Epithelial cell of esophagus (primary cell): ENCODE data around the gene IPCEF1.

Experiments
- DNase-seq: peaks from one replicate; pipeline ENCODE4 v3.0.0; 2010; ENCODE audit warnings: low read depth
- H3K4me3 ChIP-seq: 2 replicates; pipeline ENCODE4 v1.5.1; 2011; ENCODE audit warnings: mild to moderate bottlenecking, low read length, control low read depth
- CTCF ChIP-seq: IDR thresholded peaks from 2 replicates; pipeline ENCODE4 v1.5.1; 2011; ENCODE audit warnings: low read depth, mild to moderate bottlenecking, low read length, control low read depth, inconsistent platforms; ENCODE audit not compliant: insufficient read depth; ENCODE audit errors: missing control alignments

The IPCEF1 gene

GRCh38 chr6:154257067-154257466, 99.5 kb downstream of the IPCEF1 start:
- TF ChIP-seq CTCF: no peak
- no peak for DNase-seq
- no peak overlapping the region for H3K4me3 ChIP-seq

GRCh38 chr6:154252678-154253077, 103.9 kb downstream of the IPCEF1 start:
- no peak for DNase-seq
- TF ChIP-seq CTCF: no peak
- H3K4me3 ChIP-seq: no peak overlapping the region

- no peak for TF ChIP-seq CTCF
- peak; percentile 26 for DNase-seq
- no peak overlapping the region for H3K4me3 ChIP-seq
These were observed 105.5 kb downstream of the IPCEF1 start for GRCh38 chr6:154251116-154251515.

- TF ChIP-seq CTCF: no peak
- DNase-seq: no peak
- no peak overlapping the region for H3K4me3 ChIP-seq
These were observed 106.9 kb downstream of the IPCEF1 start for GRCh38 chr6:154249499-154250298.

- TF ChIP-seq CTCF: no peak
- DNase-seq: no peak
- no peak overlapping the region for H3K4me3 ChIP-seq
These were observed 109.3 kb downstream of the IPCEF1 start for GRCh38 chr6:154247119-154247861.

- no peak for TF ChIP-seq CTCF
- DNase-seq: no peak
- H3K4me3 ChIP-seq: no peak overlapping the region
These were observed 109.9 kb downstream of the IPCEF1 start for GRCh38 chr6:154246723-154247118.
